ENCODE data around the gene PLB1.
"Not testable (repeated sequence)": the region's sequence is repeated elsewhere in the genome, so short reads cannot be mapped to it uniquely, and the experiment has no call there.

PLB1 gene

DNA sequence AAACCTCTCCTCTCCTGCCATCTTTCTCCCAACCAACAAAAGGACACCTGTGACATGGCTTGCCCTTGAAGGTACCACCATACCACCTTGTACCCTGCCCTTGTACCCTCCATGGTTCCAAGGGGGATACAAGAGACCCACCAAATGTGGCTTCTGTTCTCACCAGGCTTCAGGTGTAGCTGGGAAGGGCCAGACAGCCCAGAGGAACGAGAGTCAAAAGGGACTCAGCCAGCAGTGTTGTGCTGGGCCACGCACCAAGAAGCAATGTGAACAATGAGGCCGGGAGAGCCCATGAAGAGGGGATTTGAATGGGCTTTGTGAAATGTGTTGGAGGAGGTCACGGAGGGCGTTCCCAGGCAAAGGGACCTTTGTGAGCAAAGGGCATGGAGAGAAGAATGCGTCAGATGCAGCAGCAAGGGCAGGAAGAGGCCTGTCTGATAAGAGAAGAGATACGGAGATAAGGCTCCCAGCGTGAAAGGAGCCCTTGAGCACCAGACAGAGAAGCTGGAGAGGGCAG lies 48.6 kb downstream of the PLB1 start:
- DNase-seq (ENCODE audit: low read depth) = no peak
- H3K4me3 ChIP-seq (ENCODE audit: low read length) = no peak overlapping the region
- TF ChIP-seq, protein P1, sequence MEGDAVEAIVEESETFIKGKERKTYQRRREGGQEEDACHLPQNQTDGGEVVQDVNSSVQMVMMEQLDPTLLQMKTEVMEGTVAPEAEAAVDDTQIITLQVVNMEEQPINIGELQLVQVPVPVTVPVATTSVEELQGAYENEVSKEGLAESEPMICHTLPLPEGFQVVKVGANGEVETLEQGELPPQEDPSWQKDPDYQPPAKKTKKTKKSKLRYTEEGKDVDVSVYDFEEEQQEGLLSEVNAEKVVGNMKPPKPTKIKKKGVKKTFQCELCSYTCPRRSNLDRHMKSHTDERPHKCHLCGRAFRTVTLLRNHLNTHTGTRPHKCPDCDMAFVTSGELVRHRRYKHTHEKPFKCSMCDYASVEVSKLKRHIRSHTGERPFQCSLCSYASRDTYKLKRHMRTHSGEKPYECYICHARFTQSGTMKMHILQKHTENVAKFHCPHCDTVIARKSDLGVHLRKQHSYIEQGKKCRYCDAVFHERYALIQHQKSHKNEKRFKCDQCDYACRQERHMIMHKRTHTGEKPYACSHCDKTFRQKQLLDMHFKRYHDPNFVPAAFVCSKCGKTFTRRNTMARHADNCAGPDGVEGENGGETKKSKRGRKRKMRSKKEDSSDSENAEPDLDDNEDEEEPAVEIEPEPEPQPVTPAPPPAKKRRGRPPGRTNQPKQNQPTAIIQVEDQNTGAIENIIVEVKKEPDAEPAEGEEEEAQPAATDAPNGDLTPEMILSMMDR (conservative IDR thresholded peaks at IDR 0.05; ENCODE audit: low read length) = no peak

DNA sequence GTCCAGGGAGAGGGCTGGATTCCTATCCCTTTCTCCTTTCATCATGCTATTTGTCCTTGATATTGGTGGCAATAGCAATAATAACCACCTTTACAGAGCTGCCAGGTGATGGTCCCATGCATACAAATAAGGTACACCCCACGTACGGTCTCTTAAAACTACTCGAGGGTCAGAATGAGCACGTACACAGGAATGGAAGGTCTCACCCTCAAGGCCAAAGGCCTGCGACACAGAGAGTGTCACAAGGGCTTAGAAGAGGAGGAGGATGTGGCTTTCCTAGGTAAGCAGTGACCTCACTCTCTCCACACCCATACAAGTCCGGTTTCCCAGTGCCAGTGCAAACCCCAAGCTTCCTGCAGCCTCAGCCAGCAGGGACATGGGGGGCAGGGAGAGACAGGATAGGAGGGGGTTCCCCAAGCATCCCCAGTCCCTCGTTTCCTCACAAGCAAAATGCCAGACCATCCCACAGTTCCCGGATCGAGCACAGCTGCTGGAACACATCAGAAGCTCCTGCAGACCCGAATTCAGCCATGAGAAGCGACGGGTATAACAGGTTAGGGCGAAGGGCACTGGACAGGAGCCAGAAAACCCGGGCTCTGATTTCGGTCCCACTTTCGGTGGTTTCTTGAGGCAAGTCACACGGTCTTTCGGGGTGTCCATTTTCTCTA lies 49.2 kb downstream of the PLB1 start:
- TF ChIP-seq, protein P1 (conservative IDR thresholded peaks at IDR 0.05; ENCODE audit: low read length) = no peak
- DNase-seq (ENCODE audit: low read depth) = no peak
- no peak overlapping the region for H3K4me3 ChIP-seq (ENCODE audit: low read length)

DNA sequence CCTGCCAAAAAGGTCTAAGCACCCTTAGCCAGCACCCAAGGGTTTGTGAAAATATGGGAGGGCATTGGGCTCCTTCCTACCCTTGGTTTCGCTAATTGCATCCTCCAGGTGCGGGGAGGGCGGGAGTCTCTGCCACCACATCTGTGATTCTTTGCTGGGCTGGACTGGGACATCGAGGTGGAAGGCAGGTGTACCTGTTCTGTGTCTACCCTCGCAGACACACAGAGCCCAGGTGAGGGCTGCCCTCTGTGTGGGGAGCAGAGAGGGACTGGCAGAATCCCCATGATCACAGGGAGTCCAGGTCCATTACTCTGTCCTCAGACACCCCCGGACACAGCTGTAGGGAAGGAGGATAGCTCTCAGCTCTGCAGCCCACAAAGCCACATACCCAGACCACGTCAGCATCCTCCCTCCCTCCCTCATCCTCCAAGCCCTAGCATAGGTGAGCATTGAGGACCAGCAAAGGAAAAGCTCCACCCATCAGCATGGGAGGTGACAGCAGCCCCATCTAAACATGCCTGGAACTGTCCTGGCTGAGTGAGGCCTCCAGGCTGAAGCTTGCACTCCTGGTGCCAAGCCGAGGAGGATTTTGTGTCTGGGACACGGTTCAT lies 49.8 kb downstream of the PLB1 start:
- no peak for DNase-seq (ENCODE audit: low read depth)
- TF ChIP-seq, protein P1 (conservative IDR thresholded peaks at IDR 0.05; ENCODE audit: low read length) = no peak
- H3K4me3 ChIP-seq (ENCODE audit: low read length) = no peak overlapping the region

DNA sequence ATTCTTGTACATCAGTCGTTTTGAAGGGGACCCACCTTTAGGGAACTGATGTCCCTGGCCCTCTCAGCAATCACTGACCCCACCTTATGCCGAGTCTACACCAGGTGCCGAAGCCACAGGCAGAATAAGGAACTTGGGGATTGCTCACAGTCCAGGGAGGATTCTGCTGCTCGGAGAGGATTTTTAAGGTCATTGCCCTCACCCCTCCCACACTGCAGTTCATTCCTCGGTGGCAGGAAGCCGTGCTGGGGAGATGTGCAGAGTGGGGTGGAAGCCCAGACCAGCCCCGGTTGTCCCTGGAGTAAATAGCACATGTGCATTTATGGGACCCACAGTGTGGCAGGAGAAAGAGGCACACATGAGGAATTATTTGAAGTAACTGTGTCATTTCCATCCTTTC lies 50.4 kb downstream of the PLB1 start:
- H3K4me3 ChIP-seq (ENCODE audit: low read length) = no peak overlapping the region
- TF ChIP-seq, protein P1 (conservative IDR thresholded peaks at IDR 0.05; ENCODE audit: low read length) = no peak
- DNase-seq (ENCODE audit: low read depth) = no peak

DNA sequence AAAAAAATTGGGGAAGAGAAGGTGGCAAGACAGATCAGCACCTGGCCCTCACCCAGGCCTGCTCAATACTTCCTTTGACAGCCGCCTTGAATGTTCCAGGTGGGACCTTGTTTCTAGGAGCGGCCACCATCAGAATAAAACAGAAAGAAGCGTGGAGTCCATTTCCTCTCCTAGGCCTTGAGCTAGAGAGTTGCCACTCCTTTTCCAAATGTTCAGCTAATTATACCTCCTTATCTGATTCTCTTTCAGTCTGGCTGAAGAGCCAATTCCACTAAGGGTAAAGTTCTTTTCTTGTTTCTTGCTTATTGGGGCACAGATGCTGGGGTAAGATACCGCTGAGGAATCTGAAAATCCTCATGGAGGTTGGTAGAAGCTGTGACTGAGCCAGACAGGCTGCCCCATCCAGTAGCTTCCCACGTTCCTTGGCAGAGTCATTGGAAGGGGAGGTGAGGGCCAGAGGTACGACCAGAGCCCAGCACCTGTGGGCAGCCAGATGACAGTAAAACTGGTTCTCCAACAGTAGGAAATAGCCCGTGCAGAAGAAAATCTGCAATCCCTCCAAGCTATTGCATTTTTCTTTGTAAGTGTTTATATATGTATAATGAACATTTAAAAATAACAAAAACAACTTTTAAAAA lies 51.5 kb downstream of the PLB1 start:
- TF ChIP-seq, protein P1 (conservative IDR thresholded peaks at IDR 0.05; ENCODE audit: low read length) = no peak
- DNase-seq (ENCODE audit: low read depth) = no peak
- H3K4me3 ChIP-seq (ENCODE audit: low read length) = no peak overlapping the region

DNA sequence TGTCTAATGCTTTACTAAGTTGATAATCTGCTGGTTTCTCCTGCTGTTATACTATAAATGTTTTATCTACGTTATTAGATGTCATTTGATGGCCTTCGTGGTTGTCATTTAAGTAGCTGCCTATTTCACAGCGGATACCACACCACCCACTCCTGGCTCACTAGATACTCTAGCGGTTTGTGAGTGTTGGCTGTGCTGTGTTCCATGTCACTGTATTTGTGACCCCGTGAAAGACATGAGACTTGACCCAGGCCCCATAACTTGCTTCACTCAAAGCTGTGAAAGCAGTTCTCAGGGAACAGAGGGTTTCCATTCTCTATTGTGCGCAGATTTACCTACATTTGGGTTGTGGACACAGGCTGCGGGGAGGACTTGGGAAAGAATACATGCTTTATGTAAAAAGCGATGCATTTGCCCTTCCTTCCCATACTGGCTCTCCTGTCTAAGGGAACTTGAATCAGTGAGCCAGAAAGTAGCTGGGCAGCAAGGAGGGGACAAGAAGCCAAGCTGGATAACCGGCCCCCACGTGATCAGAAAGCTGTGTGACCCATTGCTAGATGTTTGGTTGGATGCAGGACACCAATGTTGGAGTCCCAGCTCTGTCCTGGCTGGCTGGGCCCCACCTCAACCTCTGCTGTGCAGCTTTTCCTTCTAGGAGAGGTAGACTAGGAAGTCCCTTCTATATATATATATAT lies 52.2 kb downstream of the PLB1 start:
- TF ChIP-seq, protein P1 (conservative IDR thresholded peaks at IDR 0.05; ENCODE audit: low read length) = no peak
- no peak for DNase-seq (ENCODE audit: low read depth)
- no peak overlapping the region for H3K4me3 ChIP-seq (ENCODE audit: low read length)

DNA sequence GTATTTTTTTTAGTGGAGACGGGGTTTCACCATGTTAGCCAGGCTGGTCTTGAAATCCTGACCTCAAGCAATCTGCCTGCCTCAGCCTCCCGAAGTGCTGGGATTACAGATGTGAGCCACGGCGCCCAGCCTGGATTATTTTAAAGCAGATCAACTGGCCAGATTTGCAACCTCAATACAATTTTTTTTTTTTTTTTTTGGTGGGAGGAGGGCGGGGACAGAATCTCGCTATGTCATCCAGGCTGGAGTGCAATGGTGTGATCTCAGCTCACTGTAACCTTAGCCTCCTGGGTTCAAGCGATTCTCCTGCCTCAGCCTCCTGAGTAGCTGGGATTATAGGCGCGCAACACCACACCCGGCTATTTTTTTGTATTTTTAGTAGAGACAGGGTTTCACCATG lies 54.5 kb downstream of the PLB1 start:
- not testable (repeated sequence) for H3K4me3 ChIP-seq (ENCODE audit: low read length); DNase-seq (ENCODE audit: low read depth)

Measured in AG10803 (cell line).